Endothelial cell of umbilical vein (primary cell): ENCODE measurements around the gene TIMM21. TPM values are rescaled to one million over a fixed set of nuclear protein-coding genes. Genes with fewer than 3 reads are reported as not detected.

Experiments used
- Bru-seq: library from RNA; stranded (reverse); fragments of 400-500 nt; gene quantifications from one replicate; lab custom pipeline; 2021; lab: Mats Ljungman, UMichigan
- BruChase-seq, 2 experiments: library from RNA; stranded (reverse); fragments of 400-500 nt; gene quantifications; one replicate each; lab custom pipeline; 2021; lab: Mats Ljungman, UMichigan
- BruUV-seq: library from RNA; stranded (reverse); fragments of 400-500 nt; replicated peaks from 2 replicates; lab custom pipeline; 2021; lab: Mats Ljungman, UMichigan
- CTCF ChIA-PET: fragments of 300-600, 350-600 bp; sonication (Branson Sonifier 250); formaldehyde crosslinking; loops from one replicate; lab custom pipeline; 2021; ENCODE audit warnings: antibody characterized with exemption, inconsistent platforms; lab: Charles Lee
- POLR2A ChIA-PET: fragments of 300-600, 350-600 bp; sonication (Branson Sonifier 250); formaldehyde crosslinking; loops from one replicate; lab custom pipeline; 2021; ENCODE audit warnings: antibody characterized with exemption, inconsistent platforms; lab: Charles Lee
- DNase-seq: peaks from one replicate; pipeline ENCODE4 v3.0.0-alpha.2; 2011; ENCODE audit warnings: low read depth, low spot score
- FAIRE-seq: peaks from 2 replicates; lab custom pipeline; 2011; peaks lifted over from hg19 to GRCh38; lab: Jason Lieb, UNC
- H2AFZ ChIP-seq: 2 replicates; pipeline ENCODE4 v1.6.0; 2012; ENCODE audit warnings: low read depth, low read length, control low read depth, inconsistent platforms
- H3K27ac ChIP-seq: 2 replicates; pipeline ENCODE4 v1.5.1; 2011; ENCODE audit warnings: low read depth, mild to moderate bottlenecking, control low read depth, low read length, moderate library complexity; ENCODE audit not compliant: insufficient read depth
- H3K27me3 ChIP-seq, 2 experiments: 2 replicates each; pipeline versions ENCODE4 v1.6.0 to v1.6.1; 2011; ENCODE audit warnings: low read length in 2 of 2, mixed read lengths in 1 of 2; ENCODE audit not compliant: control insufficient read depth in 2 of 2, insufficient read depth in 2 of 2
- H3K36me3 ChIP-seq, 2 experiments: 2 replicates in 1 of 2; 3 replicates in 1 of 2; pipeline ENCODE4 v1.5.1; 2011; ENCODE audit warnings: low read length in 2 of 2, mild to moderate bottlenecking in 1 of 2, moderate library complexity in 1 of 2; ENCODE audit not compliant: control insufficient read depth in 2 of 2, insufficient read depth in 2 of 2; ENCODE audit errors: extremely low read depth in 1 of 2
- H3K4me1 ChIP-seq: 3 replicates; pipeline ENCODE4 v1.5.1; 2011; ENCODE audit warnings: mild to moderate bottlenecking, low read length; ENCODE audit not compliant: control insufficient read depth, insufficient read depth; ENCODE audit errors: extremely low read depth
- H3K4me2 ChIP-seq: 2 replicates; pipeline ENCODE4 v1.6.1; 2011; ENCODE audit warnings: low read length, control low read depth, mixed read lengths; ENCODE audit not compliant: insufficient read depth
- H3K4me3 ChIP-seq, 3 experiments: fragments of 200-600 bp in 1 of 3; sonication (generic), shearing (Covaris generic) in 1 of 3; replicated peaks in 1 of 3; 2 replicates each; pipeline ENCODE4 v1.5.1; 2011 to 2016; ENCODE audit warnings: control low read depth in 3 of 3, low read length in 3 of 3, mild to moderate bottlenecking in 2 of 3, inconsistent platforms in 1 of 3, low read depth in 1 of 3, moderate library complexity in 1 of 3; ENCODE audit not compliant: insufficient read depth in 1 of 3
- H3K79me2 ChIP-seq: 2 replicates; pipeline ENCODE4 v1.6.0; 2012; ENCODE audit warnings: low read length, inconsistent platforms; ENCODE audit not compliant: control insufficient read depth, insufficient read depth
- H3K9ac ChIP-seq: replicated peaks from 2 replicates; pipeline ENCODE3; 2011; ENCODE audit warnings: low read length, control low read depth; ENCODE audit not compliant: insufficient read depth; ENCODE audit errors: extremely low read depth
- H3K9me1 ChIP-seq: replicated peaks from 3 replicates; pipeline ENCODE4 v1.6.0; 2011; ENCODE audit warnings: mild to moderate bottlenecking, low read length; ENCODE audit not compliant: control insufficient read depth, insufficient read depth; ENCODE audit errors: extremely low read depth
- H3K9me3 ChIP-seq: replicated peaks from 2 replicates; pipeline ENCODE4 v1.5.1; 2012; ENCODE audit warnings: low read length, inconsistent platforms; ENCODE audit not compliant: control insufficient read depth, insufficient read depth
- H4K20me1 ChIP-seq: replicated peaks from 2 replicates; pipeline ENCODE3; 2011; ENCODE audit warnings: mild to moderate bottlenecking, low read length; ENCODE audit not compliant: control insufficient read depth, insufficient read depth; ENCODE audit errors: extremely low read depth
- CTCF ChIP-seq, 2 donors: IDR thresholded peaks; 1 replicate in 1 of 2; 2 replicates in 1 of 2; pipeline ENCODE4 v1.5.1; 2011; ENCODE audit warnings: low read length in 2 of 2, mild to moderate bottlenecking in 2 of 2, moderate library complexity in 2 of 2, control low read depth in 1 of 2, inconsistent platforms in 1 of 2, low read depth in 1 of 2; ENCODE audit not compliant: insufficient read depth in 1 of 2; ENCODE audit errors: extremely low read depth in 1 of 2
- EZH2 ChIP-seq: IDR thresholded peaks from 2 replicates; pipeline ENCODE4 v1.6.1; 2012; ENCODE audit warnings: borderline replicate concordance, low read depth, mild to moderate bottlenecking, moderate library complexity, low read length, inconsistent platforms; ENCODE audit not compliant: severe bottlenecking
- FOS ChIP-seq: IDR thresholded peaks from 2 replicates; pipeline ENCODE4 v1.6.1; 2011; ENCODE audit warnings: mild to moderate bottlenecking, low read length, moderate library complexity, borderline replicate concordance; ENCODE audit not compliant: insufficient read depth
- GATA2 ChIP-seq: IDR thresholded peaks from 2 replicates; pipeline ENCODE4 v1.7.0; 2011; ENCODE audit warnings: low read depth, mild to moderate bottlenecking, moderate library complexity, mixed read lengths, low read length; ENCODE audit not compliant: insufficient read length, insufficient read depth
- JUN ChIP-seq: IDR thresholded peaks from 2 replicates; pipeline ENCODE4 v1.6.1; 2011; ENCODE audit warnings: borderline replicate concordance, low read depth; ENCODE audit not compliant: insufficient read length, insufficient read depth
- MYC ChIP-seq: IDR thresholded peaks from one replicate; pipeline ENCODE4 v1.6.1; 2011; ENCODE audit warnings: mild to moderate bottlenecking, low read depth, low read length
- POLR2A ChIP-seq: IDR thresholded peaks from 2 replicates; pipeline ENCODE4 v1.6.1; 2012; ENCODE audit warnings: low read depth, mild to moderate bottlenecking, control low read depth, low read length
- POLR2AphosphoS5 ChIP-seq: IDR thresholded peaks from 2 replicates; pipeline ENCODE4 v1.6.1; 2012; ENCODE audit warnings: low read depth, mild to moderate bottlenecking, control low read depth, low read length, moderate library complexity; ENCODE audit not compliant: insufficient read depth
- dilution Hi-C: fragments of 300-500 bp; cut with MboI; formaldehyde crosslinking; loops from one replicate; pipeline ENCODE4 v1.15.0; 2019; ENCODE audit warnings: low sequenced_read_pairs; ENCODE audit not compliant: extremely low pct_ligation_motif_present
- intact Hi-C: fragments of 100-400 bp; cut with micrococcal nuclease; formaldehyde crosslinking; loops from one replicate; pipeline ENCODE4 v1.10.0; 2022
- long read RNA-seq: library from polyadenylated mRNA; stranded (forward); transcript quantifications from one replicate; pipeline ENCODE4 v2.0.0, GENCODE V29; 2021
- polyA minus RNA-seq, 3 experiments: library from RNA; depleted of rRNA, polyadenylated mRNA; stranded (reverse); fragments of >200 nt; gene quantifications; 1 replicate in 1 of 3; 2 replicates in 2 of 3; pipeline ENCODE4 v1.2.3, GENCODE V29; 2011
- polyA plus RNA-seq, 4 experiments: library from polyadenylated mRNA; depleted of rRNA in 3 of 4; stranded (reverse) in 3 of 4; unstranded in 1 of 4; fragments of >200 nt; gene quantifications; 2 replicates each; pipeline versions ENCODE4 v1.2.1 to v1.2.3, GENCODE V29; 2011 to 2012; ENCODE audit warnings: missing spikeins in 1 of 4
- total RNA-seq: library from RNA; stranded (reverse); gene quantifications from 2 replicates; pipeline ENCODE4 v1.2.3, GENCODE V29; 2021
- TF ChIP-seq, protein P1 (sequence below): IDR thresholded peaks from 2 replicates; pipeline ENCODE4 v1.6.1; 2011; ENCODE audit not compliant: insufficient read depth, insufficient read length

The TIMM21 gene, protein sequence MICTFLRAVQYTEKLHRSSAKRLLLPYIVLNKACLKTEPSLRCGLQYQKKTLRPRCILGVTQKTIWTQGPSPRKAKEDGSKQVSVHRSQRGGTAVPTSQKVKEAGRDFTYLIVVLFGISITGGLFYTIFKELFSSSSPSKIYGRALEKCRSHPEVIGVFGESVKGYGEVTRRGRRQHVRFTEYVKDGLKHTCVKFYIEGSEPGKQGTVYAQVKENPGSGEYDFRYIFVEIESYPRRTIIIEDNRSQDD
- total RNA-seq (36.7 and 38.9 TPM in 2 replicates), polyA plus RNA-seq (17.7 and 22.9 TPM in 2 replicates), polyA minus RNA-seq (29.8 and 31.6 TPM in 2 replicates), Bru-seq, nascent RNA (percentile 83 among the genes with signal in this experiment), BruChase-seq, experiment 1, labeled RNA remaining after a 6-hour chase (percentile 86 among the genes with signal in this experiment), BruChase-seq, experiment 2, labeled RNA remaining after a 2-hour chase (percentile 87 among the genes with signal in this experiment)
- polyA plus RNA-seq (2011; cell fraction: cytosol; rRNA removed) = 28.9 and 30.7 TPM in 2 replicates
- polyA plus RNA-seq (2011; cell fraction: nucleus; rRNA removed) = 30.0 and 48.2 TPM in 2 replicates
- 30.9 and 50.7 TPM in 2 replicates for polyA plus RNA-seq (2012)
- polyA minus RNA-seq (2011; cell fraction: cytosol; rRNA and poly(A)+ RNA removed) = 19.8 TPM
- polyA minus RNA-seq (2011; cell fraction: nucleus; rRNA and poly(A)+ RNA removed) = 8.1 and 17.4 TPM in 2 replicates
- long read RNA-seq, transcript TIMM21-201 (6 exons, 3,095 nt) = major isoform, 92 of 105 reads
- long read RNA-seq, partial matches to known transcripts = 5 of 105 reads
- long read RNA-seq, other reads (novel, unspliced or antisense) = 8 of 105 reads

GRCh38 chr18:74147779-74148542 is at the start of gene TIMM21, which contains the start of gene FBXO15:
Gene TIMM21, plus strand, starts transcription at chr18:74148523. Its CDS starts 286 bp downstream, at chr18:74148809.
Gene FBXO15, minus strand, starts transcription at chr18:74147834. Its CDS starts 49 bp downstream, at chr18:74147785.
- Histone ChIP-seq H3K27ac (peak within 1 kb of the TSS; percentile 47), H3K9ac (peak within 1 kb of the TSS; percentile 95), H2AFZ (peak within 1 kb of the TSS; percentile 81), H4K20me1 (no peaks in the 10 kb centered on the region), H3K79me2 (peaks cover 46% of the 10 kb centered on the region), H3K9me1 (no peaks in the 10 kb centered on the region), H3K4me2 (peak within 1 kb of the TSS; percentile 90), H3K4me1 (peaks cover 17% of the 10 kb centered on the region), H3K9me3 (no peaks in the 10 kb centered on the region), H3K27me3 (no peaks in the 10 kb centered on the region), H3K36me3 (no peaks in the 10 kb centered on the region), H3K4me3 (peak within 1 kb of the TSS; percentile 79 to 95 (median 85))
- ChIA-PET CTCF (no interaction called here), POLR2A (no interaction called here)
- FAIRE-seq (peak; percentile 97), DNase-seq (peak; percentile 99)
- TF ChIP-seq, protein P1, sequence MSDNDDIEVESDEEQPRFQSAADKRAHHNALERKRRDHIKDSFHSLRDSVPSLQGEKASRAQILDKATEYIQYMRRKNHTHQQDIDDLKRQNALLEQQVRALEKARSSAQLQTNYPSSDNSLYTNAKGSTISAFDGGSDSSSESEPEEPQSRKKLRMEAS = peak; percentile 44
- no peak for TF ChIP-seq MYC
- TF ChIP-seq CTCF (IDR thresholded peaks at IDR 0.05; ENCODE audit: extremely low read depth in 1 of 2, insufficient read depth in 1 of 2, low read depth in 1 of 2, low read length in 2 of 2) = no peak
- peak; percentile 81 for TF ChIP-seq POLR2A
- TF ChIP-seq FOS = no peak
- TF ChIP-seq EZH2 = no peak
- no peak for TF ChIP-seq GATA2
- no peak for TF ChIP-seq JUN
- peak; percentile 82 for TF ChIP-seq POLR2AphosphoS5
- intact Hi-C loops = loop anchor here (1.0 to 2.0 kb wide), 3 partner anchors 144 to 449 kb away; partner anchors contain the start of genes CNDP2 and ZNF407
- dilution Hi-C loops = no loop called here
- no TSS peak for BruUV-seq
